Neutrophil (primary cell): ENCODE measurements around the gene C12orf42.

ENCODE experiments used
- H3K27ac ChIP-seq: fragments of 200-600 bp; sonication (generic); 2 replicates; pipeline ENCODE4 v1.5.1; 2016; ENCODE audit warnings: mild to moderate bottlenecking, moderate library complexity
- H3K27me3 ChIP-seq: fragments of 200-600 bp; sonication (generic); 2 replicates; pipeline ENCODE4 v1.6.0; 2016; ENCODE audit warnings: mild to moderate bottlenecking
- H3K36me3 ChIP-seq: fragments of 200-600 bp; sonication (generic); 2 replicates; pipeline ENCODE4 v1.5.1; 2017
- H3K4me1 ChIP-seq, 2 experiments: fragments of 200-600 bp in 1 of 2; sonication (generic) in 1 of 2; 1 replicate in 1 of 2; 2 replicates in 1 of 2; pipeline versions ENCODE4 v1.5.1 to v1.6.1; 2013 to 2016; ENCODE audit warnings: low read depth in 1 of 2, low read length in 1 of 2, mild to moderate bottlenecking in 1 of 2, moderate library complexity in 1 of 2; ENCODE audit not compliant: control insufficient read depth in 1 of 2, insufficient read depth in 1 of 2
- H3K4me3 ChIP-seq, 2 experiments: fragments of 200-600 bp in 1 of 2; sonication (generic) in 1 of 2; 1 replicate in 1 of 2; 2 replicates in 1 of 2; pipeline ENCODE4 v1.5.1; 2013 to 2016; ENCODE audit warnings: low read depth in 1 of 2, low read length in 1 of 2, mild to moderate bottlenecking in 1 of 2, moderate library complexity in 1 of 2
- H3K9me3 ChIP-seq: fragments of 200-600 bp; sonication (generic); 2 replicates; pipeline ENCODE4 v1.5.1; 2016
- TF ChIP-seq, protein P1 (sequence below): fragments of 200-600 bp; sonication (generic); IDR thresholded peaks from 2 replicates; pipeline ENCODE4 v1.5.1; 2016; ENCODE audit warnings: antibody characterized with exemption

C12orf42 gene

GRCh38 chr12:103278329-103278728, 217.4 kb downstream of the C12orf42 start:
- Histone ChIP-seq H3K4me1 (no peaks in the 10 kb centered on the region), H3K27me3 (no peaks in the 10 kb centered on the region), H3K36me3 (no peaks in the 10 kb centered on the region), H3K27ac (no peak overlapping the region), H3K9me3 (no peaks in the 10 kb centered on the region), H3K4me3 (no peak overlapping the region)
- TF ChIP-seq, protein P1, sequence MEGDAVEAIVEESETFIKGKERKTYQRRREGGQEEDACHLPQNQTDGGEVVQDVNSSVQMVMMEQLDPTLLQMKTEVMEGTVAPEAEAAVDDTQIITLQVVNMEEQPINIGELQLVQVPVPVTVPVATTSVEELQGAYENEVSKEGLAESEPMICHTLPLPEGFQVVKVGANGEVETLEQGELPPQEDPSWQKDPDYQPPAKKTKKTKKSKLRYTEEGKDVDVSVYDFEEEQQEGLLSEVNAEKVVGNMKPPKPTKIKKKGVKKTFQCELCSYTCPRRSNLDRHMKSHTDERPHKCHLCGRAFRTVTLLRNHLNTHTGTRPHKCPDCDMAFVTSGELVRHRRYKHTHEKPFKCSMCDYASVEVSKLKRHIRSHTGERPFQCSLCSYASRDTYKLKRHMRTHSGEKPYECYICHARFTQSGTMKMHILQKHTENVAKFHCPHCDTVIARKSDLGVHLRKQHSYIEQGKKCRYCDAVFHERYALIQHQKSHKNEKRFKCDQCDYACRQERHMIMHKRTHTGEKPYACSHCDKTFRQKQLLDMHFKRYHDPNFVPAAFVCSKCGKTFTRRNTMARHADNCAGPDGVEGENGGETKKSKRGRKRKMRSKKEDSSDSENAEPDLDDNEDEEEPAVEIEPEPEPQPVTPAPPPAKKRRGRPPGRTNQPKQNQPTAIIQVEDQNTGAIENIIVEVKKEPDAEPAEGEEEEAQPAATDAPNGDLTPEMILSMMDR: no peak

DNA sequence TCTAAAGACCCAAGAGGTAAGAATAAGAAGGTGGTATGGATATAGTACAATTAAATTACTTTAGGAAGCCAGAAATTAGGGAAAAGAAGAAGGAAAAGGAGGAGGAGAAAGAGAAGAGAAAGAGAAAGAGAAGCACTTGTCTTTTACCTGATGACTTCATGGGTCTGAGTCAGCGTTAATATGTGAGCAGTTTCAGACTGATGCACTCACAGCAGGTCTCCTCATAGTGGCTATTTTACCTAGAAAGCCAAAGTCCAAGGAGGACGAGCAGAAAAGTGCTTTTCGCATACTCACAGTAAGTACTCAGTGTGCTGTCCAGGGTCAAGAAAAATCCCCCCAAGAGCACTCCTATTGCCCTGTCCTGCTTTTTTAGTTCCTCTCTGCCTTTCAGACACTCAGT, 222.1 kb downstream of the C12orf42 start:
- TF ChIP-seq, protein P1: no peak
- Histone ChIP-seq H3K36me3 (no peaks in the 10 kb centered on the region), H3K4me1 (no peaks in the 10 kb centered on the region), H3K4me3 (no peak overlapping the region), H3K9me3 (no peaks in the 10 kb centered on the region), H3K27me3 (no peaks in the 10 kb centered on the region), H3K27ac (no peak overlapping the region)

DNA sequence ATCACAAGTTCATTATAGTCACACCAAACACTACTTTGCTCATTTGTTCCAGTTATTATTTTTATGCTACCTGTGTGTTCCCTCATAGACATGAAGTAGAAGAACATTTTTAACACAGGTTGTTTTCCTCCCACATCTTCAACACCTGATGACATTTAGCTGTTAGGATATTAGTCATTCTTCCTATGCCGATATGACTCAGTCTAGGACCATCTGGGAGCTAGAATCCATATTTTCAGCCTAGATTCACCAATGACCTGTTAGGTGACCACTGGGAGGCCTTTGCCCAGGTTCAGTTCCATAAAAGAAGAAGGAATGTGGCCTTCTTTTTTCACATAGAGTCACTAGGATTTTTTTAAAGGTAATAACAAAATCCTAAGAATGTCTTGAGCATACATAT, 222.8 kb downstream of the C12orf42 start:
- no peak overlapping the region for H3K27ac ChIP-seq
- H3K36me3 ChIP-seq: no peaks in the 10 kb centered on the region
- no peaks in the 10 kb centered on the region for H3K9me3 ChIP-seq
- TF ChIP-seq, protein P1: no peak
- H3K4me3 ChIP-seq: no peak overlapping the region
- no peaks in the 10 kb centered on the region for H3K27me3 ChIP-seq
- no peaks in the 10 kb centered on the region for H3K4me1 ChIP-seq

DNA sequence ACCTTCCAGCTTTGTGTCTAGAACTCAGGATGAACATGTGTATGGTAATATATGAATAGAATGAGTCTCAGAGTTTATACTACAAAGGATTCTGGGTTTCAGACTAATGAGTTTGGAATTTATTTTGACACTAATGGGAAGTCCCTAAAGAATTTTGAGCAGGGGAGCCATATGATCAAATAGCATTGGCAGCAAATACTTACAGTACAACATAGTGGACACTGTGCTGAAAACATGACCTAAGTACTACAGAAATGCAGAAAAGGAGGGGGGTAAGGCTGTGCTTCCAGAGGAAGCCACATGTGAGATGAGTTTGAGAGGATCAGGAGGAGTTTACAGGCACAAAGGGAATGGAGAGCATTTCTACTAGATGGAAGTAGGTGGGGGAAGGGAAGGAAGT, 225.8 kb downstream of the C12orf42 start:
- Histone ChIP-seq H3K4me1 (no peaks in the 10 kb centered on the region), H3K36me3 (no peaks in the 10 kb centered on the region), H3K9me3 (no peaks in the 10 kb centered on the region), H3K27me3 (no peaks in the 10 kb centered on the region), H3K4me3 (no peak overlapping the region), H3K27ac (no peak overlapping the region)
- TF ChIP-seq, protein P1: no peak

DNA sequence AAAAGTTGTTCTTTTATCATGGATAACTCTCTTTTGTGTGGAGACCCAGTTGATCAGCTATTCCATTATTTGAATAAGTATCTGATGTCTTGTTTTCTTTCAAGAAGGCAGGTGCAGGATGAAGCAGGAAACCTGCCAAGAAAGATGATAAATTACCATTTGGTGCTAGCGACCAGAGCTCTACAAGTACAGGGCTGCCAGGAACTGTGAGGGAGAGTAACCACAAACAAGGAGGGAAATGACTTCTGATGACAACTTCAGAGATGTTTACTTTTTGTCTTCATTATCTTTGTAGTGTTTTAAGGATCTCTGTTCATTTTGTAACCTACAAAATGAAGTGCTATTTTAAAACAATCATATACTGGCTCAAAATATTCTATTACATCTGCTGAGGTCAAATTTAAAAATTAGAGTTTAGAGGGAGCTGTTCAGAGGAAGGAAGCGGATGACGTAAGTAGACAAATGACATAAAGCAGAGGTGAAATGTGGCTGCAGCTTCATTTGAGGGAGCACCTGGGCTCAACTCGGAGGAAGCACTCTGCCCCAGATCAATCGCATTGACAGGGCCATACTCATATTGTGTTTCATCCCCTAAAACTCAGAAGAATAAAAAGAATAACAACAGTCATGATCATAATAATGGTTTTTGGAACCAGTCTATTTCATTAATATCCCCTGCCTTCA, 226.8 kb downstream of the C12orf42 start:
- Histone ChIP-seq H3K27me3 (no peaks in the 10 kb centered on the region), H3K27ac (no peak overlapping the region), H3K4me3 (no peak overlapping the region), H3K36me3 (no peaks in the 10 kb centered on the region), H3K4me1 (no peaks in the 10 kb centered on the region), H3K9me3 (no peaks in the 10 kb centered on the region)
- TF ChIP-seq, protein P1: no peak
